Sigmoid colon (tissue), 7 donors: ENCODE data around the gene MYO18A. TPM values are rescaled to one million over a fixed set of nuclear protein-coding genes. Genes with fewer than 3 reads are reported as not detected.
"Not testable (repeated sequence)": the region's sequence is repeated elsewhere in the genome, so short reads cannot be mapped to it uniquely, and the experiment has no call there.

Experiments used
- DNase-seq: peaks from one replicate; pipeline ENCODE4 v3.0.0-alpha.2; 2019
- H3K27ac ChIP-seq, 4 donors: fragments of 200-600 bp; sonication (generic); one replicate each; pipeline ENCODE4 v1.5.1; 2016 to 2019; ENCODE audit warnings: mild to moderate bottlenecking in 1 of 4
- H3K27me3 ChIP-seq, 3 donors: fragments of 200-600 bp; sonication (generic); one replicate each; pipeline ENCODE4 v1.5.1; 2019; ENCODE audit warnings: mild to moderate bottlenecking in 1 of 3
- H3K36me3 ChIP-seq, 4 donors: fragments of 200-600 bp; sonication (generic); one replicate each; pipeline ENCODE4 v1.5.1; 2016 to 2019
- H3K4me1 ChIP-seq, 4 donors: fragments of 200-600 bp; sonication (generic); one replicate each; pipeline ENCODE4 v1.5.1; 2017 to 2019
- H3K4me3 ChIP-seq, 4 donors: fragments of 200-600 bp; sonication (generic); one replicate each; pipeline ENCODE4 v1.5.1; 2017 to 2019; ENCODE audit warnings: mild to moderate bottlenecking in 2 of 4, moderate library complexity in 1 of 4
- H3K9me3 ChIP-seq, 4 donors: fragments of 200-600 bp in 3 of 4; sonication (generic) in 3 of 4; one replicate each; pipeline versions ENCODE4 v1.5.1 to v1.6.1; 2013 to 2019
- CTCF ChIP-seq, 4 experiments: fragments of 450-650 bp in 3 of 4; fragments of 200-600 bp in 1 of 4; IDR thresholded peaks; one replicate each; pipeline ENCODE4 v1.5.1; 2016 to 2019; ENCODE audit warnings: antibody characterized with exemption in 4 of 4, mild to moderate bottlenecking in 3 of 4, moderate library complexity in 2 of 4
- EP300 ChIP-seq, 4 donors: sonication (generic); formaldehyde crosslinking; IDR thresholded peaks; one replicate each; pipeline ENCODE4 v1.6.1; 2017; ENCODE audit warnings: antibody characterized with exemption in 4 of 4
- POLR2A ChIP-seq, 2 donors: fragments of 450-650 bp; IDR thresholded peaks; one replicate each; pipeline ENCODE4 v1.6.1; 2016; ENCODE audit warnings: antibody characterized with exemption in 2 of 2, mild to moderate bottlenecking in 2 of 2, moderate library complexity in 2 of 2
- POLR2AphosphoS5 ChIP-seq, 4 donors: sonication (generic); formaldehyde crosslinking; IDR thresholded peaks; one replicate each; pipeline ENCODE4 v1.6.1; 2017; ENCODE audit warnings: antibody characterized with exemption in 4 of 4
- WGBS, 2 donors: extraction: QIAGEN DNeasy Blood & Tissue Kit; methylation state at CpG; one replicate each; pipeline ENCODE4 v1.1.7; 2013; 5-methylcytosine and 5-hydroxymethylcytosine counted together
- intact Hi-C: fragments of 100-400 bp; cut with DNase I; formaldehyde crosslinking; loops from one replicate; pipeline ENCODE4 v1.15.1; 2023
- polyA plus RNA-seq, 3 donors: library from polyadenylated mRNA; stranded (reverse); fragments of 200-250 nt; gene quantifications; one replicate each; pipeline ENCODE4 v1.2.3, GENCODE V29; 2013
- total RNA-seq, 4 donors: library from RNA; depleted of rRNA; stranded (reverse); fragments of >200 nt; gene quantifications; one replicate each; pipeline ENCODE4 v1.1.0, GENCODE V29; 2016
- donor health status: healthy with polysubstance abuse.
- donor health status: Bipolar disorder and iron deficiency.
- donor health status: healthy.

The MYO18A gene
- total and polyA plus RNA-seq, 7 donors: 24.0 to 92.6 (median 48.4) TPM

- Histone ChIP-seq H3K36me3 (no peaks in the 10 kb centered on the region), H3K4me1 (no peaks in the 10 kb centered on the region), H3K4me3 (no peak overlapping the region), H3K27ac (no peak overlapping the region), H3K9me3 (no peaks in the 10 kb centered on the region), H3K27me3 (no peaks in the 10 kb centered on the region)
- TF ChIP-seq EP300 (IDR thresholded peaks at IDR 0.05) (no peak), POLR2AphosphoS5 (IDR thresholded peaks at IDR 0.05) (no peak), CTCF (IDR thresholded peaks at IDR 0.05) (no peak), POLR2A (IDR thresholded peaks at IDR 0.05) (no peak)
- intact Hi-C loops: no loop called here
- 86 to 90% methylated on average over 2 of the region's 2 CpGs for WGBS, 2 donors
- no peak for DNase-seq
Observed at GRCh38 chr17:29205047-29205446, 24.8 kb upstream of the MYO18A start.

DNA sequence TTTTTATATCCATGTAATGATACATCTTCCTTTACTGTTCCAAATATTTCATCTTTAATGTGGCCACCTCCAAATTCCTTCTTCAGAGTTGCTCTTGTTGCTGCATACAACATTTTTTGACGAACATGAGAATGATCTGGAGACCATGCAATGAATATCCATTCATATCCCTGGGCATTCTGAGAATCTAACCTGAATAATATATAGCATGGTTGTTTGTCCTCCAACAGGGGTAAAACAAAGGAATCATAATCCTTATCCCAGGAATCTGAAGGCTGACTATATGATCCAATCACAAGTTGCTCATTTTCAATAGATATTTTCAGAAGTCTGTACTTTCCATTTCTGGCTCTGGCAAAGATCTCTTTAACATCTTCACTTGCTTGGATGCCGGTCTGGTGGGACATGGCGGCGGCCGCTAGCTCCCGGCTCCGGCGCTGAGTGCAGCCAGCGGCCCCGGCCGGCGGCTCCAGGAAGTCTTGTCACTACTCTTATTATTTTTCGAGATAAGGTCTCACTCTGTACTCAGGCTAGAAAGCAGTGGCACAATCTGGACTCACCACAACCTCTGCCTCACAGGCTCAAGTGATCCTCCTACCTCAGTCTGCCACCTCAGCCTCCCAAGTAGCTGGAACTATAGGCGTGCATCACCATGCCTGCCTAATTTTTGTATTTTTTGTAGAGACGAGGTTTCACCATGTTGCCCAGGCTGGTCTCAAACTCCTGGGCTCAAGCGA lies 24.0 kb upstream of the MYO18A start:
- DNase-seq: not testable (repeated sequence)

DNA sequence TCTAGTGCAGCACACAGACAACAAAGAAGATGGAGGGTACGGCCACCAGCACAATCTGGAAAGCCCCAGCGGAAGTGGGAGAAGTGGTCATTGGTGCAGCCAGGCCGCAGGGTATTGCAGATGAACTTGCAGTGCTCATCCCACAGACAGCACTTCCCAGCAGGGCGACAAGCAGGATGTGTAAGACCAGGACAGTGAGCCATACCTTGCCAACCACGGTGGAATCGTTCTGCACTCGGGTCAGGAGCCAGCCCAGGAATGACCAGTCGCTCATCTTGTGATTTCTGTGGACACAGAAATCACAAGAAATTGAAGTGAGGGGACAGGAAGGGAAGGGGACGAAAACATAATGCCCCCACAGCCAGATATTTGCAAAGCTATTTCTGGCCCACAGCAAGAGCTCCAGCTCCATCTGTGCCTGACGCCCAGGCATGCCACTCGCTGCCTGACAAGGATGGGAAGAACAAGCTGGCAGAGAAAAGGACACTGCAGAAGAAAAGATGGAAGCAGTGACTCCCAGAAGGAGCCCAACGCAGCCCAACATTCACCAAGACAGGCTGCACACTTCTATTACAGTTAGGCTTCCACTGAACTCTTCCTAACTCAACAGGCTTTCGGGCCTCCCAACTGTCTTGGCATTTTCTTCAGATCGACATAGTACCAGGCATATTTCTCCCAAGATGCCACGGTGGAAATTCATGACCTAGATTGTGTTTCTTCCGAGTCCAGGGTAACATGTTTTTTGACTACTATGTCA lies 17.5 kb upstream of the MYO18A start:
- H3K27ac ChIP-seq: no peak overlapping the region
- WGBS, 2 donors: 90 to 93% methylated on average over 16 of the region's 16 CpGs
- H3K4me1 ChIP-seq: no peaks in the 10 kb centered on the region
- H3K36me3 ChIP-seq: no peaks in the 10 kb centered on the region
- no peaks in the 10 kb centered on the region for H3K9me3 ChIP-seq
- no peak for TF ChIP-seq POLR2AphosphoS5 (IDR thresholded peaks at IDR 0.05)
- no peak for TF ChIP-seq EP300 (IDR thresholded peaks at IDR 0.05)
- TF ChIP-seq POLR2A (IDR thresholded peaks at IDR 0.05): no peak
- TF ChIP-seq CTCF (IDR thresholded peaks at IDR 0.05): no peak
- DNase-seq: no peak
- intact Hi-C loops: no loop called here
- H3K4me3 ChIP-seq: no peak overlapping the region
- no peaks in the 10 kb centered on the region for H3K27me3 ChIP-seq

More for the DNA sequence above, 24.0 kb upstream of the MYO18A start:
- H3K4me3 ChIP-seq, H3K4me1 ChIP-seq, H3K36me3 ChIP-seq, H3K9me3 ChIP-seq, H3K27me3 ChIP-seq, H3K27ac ChIP-seq, intact Hi-C loops: not testable (repeated sequence)
- 78 to 86% methylated on average over 16 of the region's 16 CpGs for WGBS, 2 donors

- Histone ChIP-seq H3K9me3 (no peaks in the 10 kb centered on the region), H3K36me3 (no peaks in the 10 kb centered on the region), H3K4me3 (no peak overlapping the region), H3K27me3 (peaks cover 0 to 4% (median 0%) of the 10 kb centered on the region in 3 donors), H3K4me1 (no peaks in the 10 kb centered on the region), H3K27ac (no peak overlapping the region)
- WGBS, 2 donors: 74 to 84% methylated on average over 9 of the region's 9 CpGs
- TF ChIP-seq POLR2AphosphoS5 (IDR thresholded peaks at IDR 0.05) (no peak), EP300 (IDR thresholded peaks at IDR 0.05) (no peak), POLR2A (IDR thresholded peaks at IDR 0.05) (no peak), CTCF (IDR thresholded peaks at IDR 0.05) (no peak)
- intact Hi-C loops: no loop called here
- no peak for DNase-seq
Observed at GRCh38 chr17:29196769-29197515, 16.7 kb upstream of the MYO18A start.
